GM12878 (cell line): ENCODE data around the gene SUGCT. TPM values are rescaled to one million over a fixed set of nuclear protein-coding genes. Genes with fewer than 3 reads are reported as not detected.

ENCODE experiments used
- ATAC-seq: fragments of 200-7000 bp; cut with Tn5 transposase; 3 replicates; pipeline ENCODE4 v1.9.1; 2020; ENCODE audit warnings: mild to moderate bottlenecking, moderate library complexity
- BruUV-seq: library from RNA; stranded (reverse); fragments of 400-500 nt; replicated peaks from 2 replicates; lab custom pipeline; 2021; lab: Mats Ljungman, UMichigan
- CTCF ChIA-PET: fragments of 300-600 bp; sonication (Branson Sonifier 250); formaldehyde crosslinking; extraction: SDS; loops from one replicate; lab custom pipeline; 2021; ENCODE audit warnings: inconsistent platforms; lab: Yijun Ruan, JAX
- POLR2A ChIA-PET: fragments of 350-600 bp; formaldehyde crosslinking; extraction: SDS; loops from one replicate; lab custom pipeline; 2021; ENCODE audit warnings: inconsistent platforms; lab: Charles Lee
- RAD21 ChIA-PET: fragments of 300-600 bp; sonication (Branson Sonifier 250); formaldehyde crosslinking; loops from one replicate; lab custom pipeline; 2023; ENCODE audit warnings: antibody characterized with exemption; ENCODE audit not compliant: unreplicated experiment; lab: Charles Lee
- SMC1A ChIA-PET: fragments of 300-600 bp; sonication (Branson Sonifier 250); formaldehyde crosslinking; loops from one replicate; lab custom pipeline; 2023; ENCODE audit not compliant: unreplicated experiment, uncharacterized antibody; lab: Charles Lee
- DNase-seq: peaks from one replicate; pipeline ENCODE4 v3.0.0-alpha.2; 2011; ENCODE audit warnings: low read depth, low spot score
- FAIRE-seq: peaks from 3 replicates; lab custom pipeline; 2011; peaks lifted over from hg19 to GRCh38; lab: Jason Lieb, UNC
- H2AFZ ChIP-seq: 2 replicates; pipeline ENCODE4 v1.6.0; 2011; ENCODE audit warnings: low read depth, low read length, control low read depth; ENCODE audit not compliant: control insufficient read depth
- H3K27ac ChIP-seq: 2 replicates; pipeline ENCODE4 v1.5.1; 2011; ENCODE audit warnings: control low read depth; ENCODE audit not compliant: control insufficient read depth, insufficient read depth
- H3K27me3 ChIP-seq, 2 experiments: replicated peaks in 1 of 2; 2 replicates each; pipeline versions ENCODE4 v1.6.0 to v1.6.1; 2011; ENCODE audit warnings: low read length in 1 of 2; ENCODE audit not compliant: control insufficient read depth in 2 of 2, insufficient read depth in 2 of 2
- H3K36me3 ChIP-seq, 2 experiments: 2 replicates each; pipeline ENCODE4 v1.5.1; 2011; ENCODE audit warnings: low read length in 1 of 2; ENCODE audit not compliant: control insufficient read depth in 2 of 2, insufficient read depth in 2 of 2
- H3K4me1 ChIP-seq: 2 replicates; pipeline ENCODE4 v1.6.1; 2011; ENCODE audit warnings: mild to moderate bottlenecking, low read length, moderate library complexity, mixed read lengths; ENCODE audit not compliant: control insufficient read depth, insufficient read depth
- H3K4me2 ChIP-seq: 2 replicates; pipeline ENCODE4 v1.6.0; 2011; ENCODE audit warnings: control low read depth; ENCODE audit not compliant: control insufficient read depth, insufficient read depth
- H3K4me3 ChIP-seq: fragments of 200-600 bp; sonication (generic); 2 replicates; pipeline ENCODE4 v1.5.1; 2016
- H3K79me2 ChIP-seq: 2 replicates; pipeline ENCODE4 v1.6.0; 2011; ENCODE audit warnings: low read length; ENCODE audit not compliant: control insufficient read depth, insufficient read depth
- H3K9ac ChIP-seq: 2 replicates; pipeline ENCODE4 v1.8.0; 2011; ENCODE audit warnings: low read length, control low read depth, mixed read lengths; ENCODE audit not compliant: control insufficient read depth, insufficient read depth
- H3K9me3 ChIP-seq: replicated peaks from 3 replicates; pipeline ENCODE4 v1.5.1; 2011; ENCODE audit warnings: mild to moderate bottlenecking, low read length; ENCODE audit not compliant: control insufficient read depth, insufficient read depth
- H4K20me1 ChIP-seq: 2 replicates; pipeline ENCODE4 v1.6.0; 2011; ENCODE audit not compliant: control insufficient read depth, insufficient read depth
- BCL11A ChIP-seq: IDR thresholded peaks from 2 replicates; pipeline ENCODE4 v1.6.1; 2011; ENCODE audit warnings: low read depth, low read length
- BRCA1 ChIP-seq: IDR thresholded peaks from 2 replicates; pipeline ENCODE4 v1.6.1; 2011; ENCODE audit warnings: low read depth, low read length, improper control_type of control experiment
- ESRRA ChIP-seq: IDR thresholded peaks from 2 replicates; pipeline ENCODE4 v1.6.1; 2012; ENCODE audit warnings: mild to moderate bottlenecking, low read length, improper control_type of control experiment
- FOS ChIP-seq: IDR thresholded peaks from 3 replicates; pipeline ENCODE4 v1.6.1; 2011; ENCODE audit warnings: borderline replicate concordance; ENCODE audit not compliant: insufficient read length; ENCODE audit errors: extremely low read depth
- SMC3 ChIP-seq: IDR thresholded peaks from 2 replicates; pipeline ENCODE4 v1.6.1; 2011; ENCODE audit warnings: low read length, improper control_type of control experiment, borderline replicate concordance
- STAT1 ChIP-seq: fragments of 450-650 bp; conservative IDR thresholded peaks from 2 replicates; pipeline ENCODE4 v1.6.1; 2014; ENCODE audit warnings: antibody characterized with exemption, mild to moderate bottlenecking
- WGBS: methylation state at CpG from one replicate; pipeline ENCODE4 v1.1.6; 2016; ENCODE audit warnings: low lambda C conversion rate; ENCODE audit not compliant: insufficient replicate concordance, insufficient coverage; ENCODE audit errors: missing lambda C conversion rate; 5-methylcytosine and 5-hydroxymethylcytosine counted together
- in situ Hi-C: fragments of 300-500 bp; cut with MboI; formaldehyde crosslinking; loops from 9 replicates; pipeline ENCODE4 v1.14.3; 2018; ENCODE audit warnings: mixed read lengths
- intact Hi-C: fragments of 100-400 bp; cut with micrococcal nuclease; formaldehyde crosslinking; loops from one replicate; pipeline ENCODE4 v1.14.2; 2022; ENCODE audit not compliant: unreplicated experiment
- polyA plus RNA-seq, 11 experiments: library from polyadenylated mRNA; depleted of rRNA in 4 of 11; unstranded in 6 of 11; stranded (reverse) in 5 of 11; fragments of >200 nt; fragmentation: Nextera tagmentation in 4 of 11; fragmentation: Illumina TruSeq in 1 of 11; extraction: Ambion mirVana in 4 of 11; extraction: Trizol in 1 of 11; gene quantifications; 1 replicate in 1 of 11; 2 replicates in 10 of 11; pipeline versions ENCODE4 v1.2.1 to v1.2.3, GENCODE V29; 2011 to 2016; ENCODE audit warnings: inconsistent platforms in 2 of 11, missing spikeins in 2 of 11, low read depth in 1 of 11
- total RNA-seq, 4 experiments: library from RNA; depleted of rRNA in 3 of 4; stranded (reverse); fragments of >200 nt in 3 of 4; fragmentation: Illumina TruSeq in 1 of 4; extraction: Trizol in 1 of 4; gene quantifications; 2 replicates each; pipeline versions ENCODE4 v1.2.1 to v1.2.3, GENCODE V29; 2013 to 2021
- TF ChIP-seq, protein P1 (sequence below): IDR thresholded peaks from 2 replicates; pipeline ENCODE4 v1.6.1; 2011; ENCODE audit warnings: borderline replicate concordance, low read depth, mild to moderate bottlenecking, moderate library complexity, low read length; ENCODE audit not compliant: insufficient read depth, poor library complexity, severe bottlenecking
- TF ChIP-seq, protein P2 (sequence below): fragments of 450-650 bp; IDR thresholded peaks from 2 replicates; pipeline ENCODE4 v1.6.1; 2018; ENCODE audit warnings: mild to moderate bottlenecking, low read depth, moderate library complexity; ENCODE audit not compliant: partially characterized antibody
- TF ChIP-seq, protein P3 (sequence below): IDR thresholded peaks from 2 replicates; pipeline ENCODE4 v1.6.1; 2012; ENCODE audit warnings: mild to moderate bottlenecking, low read depth, low read length
- TF ChIP-seq, protein P4 (sequence below): IDR thresholded peaks from 2 replicates; pipeline ENCODE4 v1.6.1; 2011; ENCODE audit warnings: low read depth, low read length, improper control_type of control experiment, borderline replicate concordance
- TF ChIP-seq, protein P5 (sequence below): fragments of 450-650 bp; IDR thresholded peaks from 2 replicates; pipeline ENCODE4 v1.6.1; 2017; ENCODE audit warnings: mild to moderate bottlenecking

SUGCT gene
- total and polyA plus RNA-seq, 10 of the 15 experiments (the other 5 are each of a cell fraction or from before 2014, with no cell fraction given): 0.08 to 1.2 (median 0.67) TPM; not detected in 1

DNA sequence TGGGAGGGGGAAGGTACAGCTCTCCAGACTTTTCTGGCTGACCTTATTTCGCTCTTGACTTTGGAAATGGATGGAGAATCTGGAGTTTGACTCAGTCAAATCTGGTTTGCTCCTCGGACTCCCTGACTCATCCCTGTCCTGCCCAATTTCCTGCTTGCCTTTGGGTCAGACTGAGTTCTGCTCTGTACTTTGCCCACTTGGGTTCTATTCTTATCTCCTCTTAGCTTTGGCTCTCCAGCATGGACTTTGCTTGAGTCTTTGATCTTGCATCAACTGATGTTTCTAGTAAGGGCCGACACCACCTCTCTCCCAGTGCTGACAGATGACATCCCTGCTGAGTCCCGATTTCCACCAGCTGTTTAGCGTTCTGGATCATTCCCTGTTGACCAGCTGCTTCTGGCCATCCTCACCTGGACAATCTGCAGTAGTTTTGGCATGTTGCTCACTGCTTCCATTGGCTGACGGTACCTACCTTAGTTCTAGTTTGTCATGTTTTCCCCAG is 335.3 kb downstream of the SUGCT start:
- Histone ChIP-seq H3K36me3 (no peaks in the 10 kb centered on the region), H3K27me3 (peaks cover 0 to 3% of the 10 kb centered on the region in 2 experiments; a peak in 2 of 4 replicates), H3K9ac (no peak overlapping the region), H3K4me1 (no peaks in the 10 kb centered on the region), H3K4me2 (no peak overlapping the region), H3K4me3 (no peak overlapping the region), H3K27ac (no peak overlapping the region), H3K79me2 (no peaks in the 10 kb centered on the region), H2AFZ (no peak overlapping the region), H3K9me3 (no peaks in the 10 kb centered on the region), H4K20me1 (no peaks in the 10 kb centered on the region)
- DNase-seq (no peak), FAIRE-seq (no peak), ATAC-seq (no peak)
- intact Hi-C loops: no loop called here
- no TSS peak for BruUV-seq
- ChIA-PET CTCF (no interaction called here), POLR2A (no interaction called here), RAD21 (no interaction called here), SMC1A (no interaction called here)
- TF ChIP-seq, protein P1, sequence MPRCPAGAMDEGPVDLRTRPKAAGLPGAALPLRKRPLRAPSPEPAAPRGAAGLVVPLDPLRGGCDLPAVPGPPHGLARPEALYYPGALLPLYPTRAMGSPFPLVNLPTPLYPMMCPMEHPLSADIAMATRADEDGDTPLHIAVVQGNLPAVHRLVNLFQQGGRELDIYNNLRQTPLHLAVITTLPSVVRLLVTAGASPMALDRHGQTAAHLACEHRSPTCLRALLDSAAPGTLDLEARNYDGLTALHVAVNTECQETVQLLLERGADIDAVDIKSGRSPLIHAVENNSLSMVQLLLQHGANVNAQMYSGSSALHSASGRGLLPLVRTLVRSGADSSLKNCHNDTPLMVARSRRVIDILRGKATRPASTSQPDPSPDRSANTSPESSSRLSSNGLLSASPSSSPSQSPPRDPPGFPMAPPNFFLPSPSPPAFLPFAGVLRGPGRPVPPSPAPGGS: no peak
- TF ChIP-seq BCL11A (no peak), FOS (no peak), SMC3 (no peak), ESRRA (no peak), BRCA1 (no peak), STAT1 (no peak)
- TF ChIP-seq, protein P2, sequence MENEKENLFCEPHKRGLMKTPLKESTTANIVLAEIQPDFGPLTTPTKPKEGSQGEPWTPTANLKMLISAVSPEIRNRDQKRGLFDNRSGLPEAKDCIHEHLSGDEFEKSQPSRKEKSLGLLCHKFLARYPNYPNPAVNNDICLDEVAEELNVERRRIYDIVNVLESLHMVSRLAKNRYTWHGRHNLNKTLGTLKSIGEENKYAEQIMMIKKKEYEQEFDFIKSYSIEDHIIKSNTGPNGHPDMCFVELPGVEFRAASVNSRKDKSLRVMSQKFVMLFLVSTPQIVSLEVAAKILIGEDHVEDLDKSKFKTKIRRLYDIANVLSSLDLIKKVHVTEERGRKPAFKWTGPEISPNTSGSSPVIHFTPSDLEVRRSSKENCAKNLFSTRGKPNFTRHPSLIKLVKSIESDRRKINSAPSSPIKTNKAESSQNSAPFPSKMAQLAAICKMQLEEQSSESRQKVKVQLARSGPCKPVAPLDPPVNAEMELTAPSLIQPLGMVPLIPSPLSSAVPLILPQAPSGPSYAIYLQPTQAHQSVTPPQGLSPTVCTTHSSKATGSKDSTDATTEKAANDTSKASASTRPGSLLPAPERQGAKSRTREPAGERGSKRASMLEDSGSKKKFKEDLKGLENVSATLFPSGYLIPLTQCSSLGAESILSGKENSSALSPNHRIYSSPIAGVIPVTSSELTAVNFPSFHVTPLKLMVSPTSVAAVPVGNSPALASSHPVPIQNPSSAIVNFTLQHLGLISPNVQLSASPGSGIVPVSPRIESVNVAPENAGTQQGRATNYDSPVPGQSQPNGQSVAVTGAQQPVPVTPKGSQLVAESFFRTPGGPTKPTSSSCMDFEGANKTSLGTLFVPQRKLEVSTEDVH: no peak
- TF ChIP-seq, protein P3, sequence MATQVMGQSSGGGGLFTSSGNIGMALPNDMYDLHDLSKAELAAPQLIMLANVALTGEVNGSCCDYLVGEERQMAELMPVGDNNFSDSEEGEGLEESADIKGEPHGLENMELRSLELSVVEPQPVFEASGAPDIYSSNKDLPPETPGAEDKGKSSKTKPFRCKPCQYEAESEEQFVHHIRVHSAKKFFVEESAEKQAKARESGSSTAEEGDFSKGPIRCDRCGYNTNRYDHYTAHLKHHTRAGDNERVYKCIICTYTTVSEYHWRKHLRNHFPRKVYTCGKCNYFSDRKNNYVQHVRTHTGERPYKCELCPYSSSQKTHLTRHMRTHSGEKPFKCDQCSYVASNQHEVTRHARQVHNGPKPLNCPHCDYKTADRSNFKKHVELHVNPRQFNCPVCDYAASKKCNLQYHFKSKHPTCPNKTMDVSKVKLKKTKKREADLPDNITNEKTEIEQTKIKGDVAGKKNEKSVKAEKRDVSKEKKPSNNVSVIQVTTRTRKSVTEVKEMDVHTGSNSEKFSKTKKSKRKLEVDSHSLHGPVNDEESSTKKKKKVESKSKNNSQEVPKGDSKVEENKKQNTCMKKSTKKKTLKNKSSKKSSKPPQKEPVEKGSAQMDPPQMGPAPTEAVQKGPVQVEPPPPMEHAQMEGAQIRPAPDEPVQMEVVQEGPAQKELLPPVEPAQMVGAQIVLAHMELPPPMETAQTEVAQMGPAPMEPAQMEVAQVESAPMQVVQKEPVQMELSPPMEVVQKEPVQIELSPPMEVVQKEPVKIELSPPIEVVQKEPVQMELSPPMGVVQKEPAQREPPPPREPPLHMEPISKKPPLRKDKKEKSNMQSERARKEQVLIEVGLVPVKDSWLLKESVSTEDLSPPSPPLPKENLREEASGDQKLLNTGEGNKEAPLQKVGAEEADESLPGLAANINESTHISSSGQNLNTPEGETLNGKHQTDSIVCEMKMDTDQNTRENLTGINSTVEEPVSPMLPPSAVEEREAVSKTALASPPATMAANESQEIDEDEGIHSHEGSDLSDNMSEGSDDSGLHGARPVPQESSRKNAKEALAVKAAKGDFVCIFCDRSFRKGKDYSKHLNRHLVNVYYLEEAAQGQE: no peak
- TF ChIP-seq, protein P4, sequence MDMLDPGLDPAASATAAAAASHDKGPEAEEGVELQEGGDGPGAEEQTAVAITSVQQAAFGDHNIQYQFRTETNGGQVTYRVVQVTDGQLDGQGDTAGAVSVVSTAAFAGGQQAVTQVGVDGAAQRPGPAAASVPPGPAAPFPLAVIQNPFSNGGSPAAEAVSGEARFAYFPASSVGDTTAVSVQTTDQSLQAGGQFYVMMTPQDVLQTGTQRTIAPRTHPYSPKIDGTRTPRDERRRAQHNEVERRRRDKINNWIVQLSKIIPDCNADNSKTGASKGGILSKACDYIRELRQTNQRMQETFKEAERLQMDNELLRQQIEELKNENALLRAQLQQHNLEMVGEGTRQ: no peak
- TF ChIP-seq, protein P5, sequence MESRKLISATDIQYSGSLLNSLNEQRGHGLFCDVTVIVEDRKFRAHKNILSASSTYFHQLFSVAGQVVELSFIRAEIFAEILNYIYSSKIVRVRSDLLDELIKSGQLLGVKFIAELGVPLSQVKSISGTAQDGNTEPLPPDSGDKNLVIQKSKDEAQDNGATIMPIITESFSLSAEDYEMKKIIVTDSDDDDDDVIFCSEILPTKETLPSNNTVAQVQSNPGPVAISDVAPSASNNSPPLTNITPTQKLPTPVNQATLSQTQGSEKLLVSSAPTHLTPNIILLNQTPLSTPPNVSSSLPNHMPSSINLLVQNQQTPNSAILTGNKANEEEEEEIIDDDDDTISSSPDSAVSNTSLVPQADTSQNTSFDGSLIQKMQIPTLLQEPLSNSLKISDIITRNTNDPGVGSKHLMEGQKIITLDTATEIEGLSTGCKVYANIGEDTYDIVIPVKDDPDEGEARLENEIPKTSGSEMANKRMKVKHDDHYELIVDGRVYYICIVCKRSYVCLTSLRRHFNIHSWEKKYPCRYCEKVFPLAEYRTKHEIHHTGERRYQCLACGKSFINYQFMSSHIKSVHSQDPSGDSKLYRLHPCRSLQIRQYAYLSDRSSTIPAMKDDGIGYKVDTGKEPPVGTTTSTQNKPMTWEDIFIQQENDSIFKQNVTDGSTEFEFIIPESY: no peak
- WGBS: 38% methylated on average over 6 of the region's 6 CpGs
- in situ Hi-C loops: no loop called here
